ENCODE data around the gene FN1. TPM values are rescaled to one million over a fixed set of nuclear protein-coding genes. Genes with fewer than 3 reads are reported as not detected.

FN1 gene
- 100 to 1,000 TPM in 1 of 2 donors, 10 to 100 TPM in 1; 48.8 to 154 TPM for polyA plus RNA-seq

- Histone ChIP-seq H3K9me3 (ENCODE audit: control insufficient read depth in 2 of 2, insufficient read depth in 1 of 2, low read depth in 1 of 2, low read length in 1 of 2) (no peaks in the 10 kb centered on the region), H3K4me1 (ENCODE audit: control insufficient read depth in 2 of 2, insufficient read depth in 2 of 2, low read length in 1 of 2) (peaks cover 0 to 6% of the 10 kb centered on the region in 2 donors)
- WGBS, 2 donors, result 0 to 1% methylated on average over 29 to 54 of the region's 54 CpGs
Measured at GRCh38 chr2:215435870-215436704, at the start of gene FN1. Gene FN1 (minus strand): TSS chr2:215436068. CDS start chr2:215435802, 266 bp downstream.

GRCh38 chr2:215485032-215485431 lies 49.2 kb upstream of the FN1 start:
- Histone ChIP-seq H3K27ac (ENCODE audit: low read depth in 2 of 2, low read length in 1 of 2) (no peak overlapping the region), H3K27me3 (ENCODE audit: control insufficient read depth in 1 of 2, insufficient read depth in 2 of 2, low read length in 2 of 2) (no peaks in the 10 kb centered on the region), H3K36me3 (ENCODE audit: control insufficient read depth in 2 of 2, insufficient read depth in 2 of 2, low read length in 1 of 2) (no peaks in the 10 kb centered on the region), H3K4me1 (ENCODE audit: control insufficient read depth in 2 of 2, insufficient read depth in 2 of 2, low read length in 1 of 2) (no peaks in the 10 kb centered on the region), H3K9me3 (ENCODE audit: control insufficient read depth in 2 of 2, insufficient read depth in 1 of 2, low read depth in 1 of 2, low read length in 1 of 2) (no peaks in the 10 kb centered on the region), H3K4me3 (ENCODE audit: low read depth in 1 of 2, low read length in 2 of 2) (no peak overlapping the region)

More at GRCh38 chr2:215435870-215436704, at the start of gene FN1:
- Histone ChIP-seq H3K36me3 (ENCODE audit: control insufficient read depth in 2 of 2, insufficient read depth in 2 of 2, low read length in 1 of 2) (no peaks in the 10 kb centered on the region), H3K4me3 (ENCODE audit: low read depth in 1 of 2, low read length in 2 of 2) (peak within 1 kb of the TSS; percentile 47 to 51), H3K27ac (ENCODE audit: low read depth in 2 of 2, low read length in 1 of 2) (peak within 1 kb of the TSS; percentile 79 to 93), H3K27me3 (ENCODE audit: control insufficient read depth in 1 of 2, insufficient read depth in 2 of 2, low read length in 2 of 2) (no peaks in the 10 kb centered on the region)

GRCh38 chr2:215484570-215484969 lies 48.7 kb upstream of the FN1 start:
- Histone ChIP-seq H3K4me1 (ENCODE audit: control insufficient read depth in 2 of 2, insufficient read depth in 2 of 2, low read length in 1 of 2) (no peaks in the 10 kb centered on the region), H3K27me3 (ENCODE audit: control insufficient read depth in 1 of 2, insufficient read depth in 2 of 2, low read length in 2 of 2) (no peaks in the 10 kb centered on the region), H3K27ac (ENCODE audit: low read depth in 2 of 2, low read length in 1 of 2) (no peak overlapping the region), H3K4me3 (ENCODE audit: low read depth in 1 of 2, low read length in 2 of 2) (no peak overlapping the region), H3K36me3 (ENCODE audit: control insufficient read depth in 2 of 2, insufficient read depth in 2 of 2, low read length in 1 of 2) (no peaks in the 10 kb centered on the region), H3K9me3 (ENCODE audit: control insufficient read depth in 2 of 2, insufficient read depth in 1 of 2, low read depth in 1 of 2, low read length in 1 of 2) (no peaks in the 10 kb centered on the region)
- 83 to 85% methylated on average over 2 of the region's 2 CpGs for WGBS, 2 donors

GRCh38 chr2:215483431-215483830 lies 47.6 kb upstream of the FN1 start:
- Histone ChIP-seq H3K4me3 (ENCODE audit: low read depth in 1 of 2, low read length in 2 of 2) (no peak overlapping the region), H3K9me3 (ENCODE audit: control insufficient read depth in 2 of 2, insufficient read depth in 1 of 2, low read depth in 1 of 2, low read length in 1 of 2) (no peaks in the 10 kb centered on the region), H3K36me3 (ENCODE audit: control insufficient read depth in 2 of 2, insufficient read depth in 2 of 2, low read length in 1 of 2) (no peaks in the 10 kb centered on the region), H3K27me3 (ENCODE audit: control insufficient read depth in 1 of 2, insufficient read depth in 2 of 2, low read length in 2 of 2) (no peaks in the 10 kb centered on the region), H3K27ac (ENCODE audit: low read depth in 2 of 2, low read length in 1 of 2) (no peak overlapping the region), H3K4me1 (ENCODE audit: control insufficient read depth in 2 of 2, insufficient read depth in 2 of 2, low read length in 1 of 2) (no peaks in the 10 kb centered on the region)
- 80 to 83% methylated on average over 3 of the region's 3 CpGs for WGBS, 2 donors

GRCh38 chr2:215479536-215480240 lies 43.8 kb upstream of the FN1 start:
- Histone ChIP-seq H3K4me3 (ENCODE audit: low read depth in 1 of 2, low read length in 2 of 2) (no peak overlapping the region), H3K36me3 (ENCODE audit: control insufficient read depth in 2 of 2, insufficient read depth in 2 of 2, low read length in 1 of 2) (no peaks in the 10 kb centered on the region), H3K27ac (ENCODE audit: low read depth in 2 of 2, low read length in 1 of 2) (no peak overlapping the region), H3K4me1 (ENCODE audit: control insufficient read depth in 2 of 2, insufficient read depth in 2 of 2, low read length in 1 of 2) (no peaks in the 10 kb centered on the region), H3K9me3 (ENCODE audit: control insufficient read depth in 2 of 2, insufficient read depth in 1 of 2, low read depth in 1 of 2, low read length in 1 of 2) (no peaks in the 10 kb centered on the region), H3K27me3 (ENCODE audit: control insufficient read depth in 1 of 2, insufficient read depth in 2 of 2, low read length in 2 of 2) (no peaks in the 10 kb centered on the region)
- 61 to 68% methylated on average over 6 of the region's 6 CpGs for WGBS, 2 donors

- Histone ChIP-seq H3K36me3 (ENCODE audit: control insufficient read depth in 2 of 2, insufficient read depth in 2 of 2, low read length in 1 of 2) (no peaks in the 10 kb centered on the region), H3K27me3 (ENCODE audit: control insufficient read depth in 1 of 2, insufficient read depth in 2 of 2, low read length in 2 of 2) (no peaks in the 10 kb centered on the region), H3K4me3 (ENCODE audit: low read depth in 1 of 2, low read length in 2 of 2) (no peak overlapping the region), H3K9me3 (ENCODE audit: control insufficient read depth in 2 of 2, insufficient read depth in 1 of 2, low read depth in 1 of 2, low read length in 1 of 2) (no peaks in the 10 kb centered on the region), H3K4me1 (ENCODE audit: control insufficient read depth in 2 of 2, insufficient read depth in 2 of 2, low read length in 1 of 2) (no peaks in the 10 kb centered on the region), H3K27ac (ENCODE audit: low read depth in 2 of 2, low read length in 1 of 2) (no peak overlapping the region)
- WGBS, 2 donors, result 74 to 76% methylated on average over 2 of the region's 2 CpGs
Measured at GRCh38 chr2:215479121-215479520, 43.3 kb upstream of the FN1 start.

- no peak overlapping the region for H3K27ac ChIP-seq (ENCODE audit: low read depth in 2 of 2, low read length in 1 of 2)
- H3K36me3 ChIP-seq (ENCODE audit: control insufficient read depth in 2 of 2, insufficient read depth in 2 of 2, low read length in 1 of 2), result no peaks in the 10 kb centered on the region
- 75 to 82% methylated on average over 2 of the region's 2 CpGs for WGBS, 2 donors
- no peaks in the 10 kb centered on the region for H3K4me1 ChIP-seq (ENCODE audit: control insufficient read depth in 2 of 2, insufficient read depth in 2 of 2, low read length in 1 of 2)
- H3K9me3 ChIP-seq (ENCODE audit: control insufficient read depth in 2 of 2, insufficient read depth in 1 of 2, low read depth in 1 of 2, low read length in 1 of 2), result no peaks in the 10 kb centered on the region
- no peak overlapping the region for H3K4me3 ChIP-seq (ENCODE audit: low read depth in 1 of 2, low read length in 2 of 2)
- no peaks in the 10 kb centered on the region for H3K27me3 ChIP-seq (ENCODE audit: control insufficient read depth in 1 of 2, insufficient read depth in 2 of 2, low read length in 2 of 2)
Measured at GRCh38 chr2:215476424-215476823, 40.6 kb upstream of the FN1 start.

GRCh38 chr2:215466097-215466909 lies 30.4 kb upstream of the FN1 start:
- Histone ChIP-seq H3K9me3 (ENCODE audit: control insufficient read depth in 2 of 2, insufficient read depth in 1 of 2, low read depth in 1 of 2, low read length in 1 of 2) (no peaks in the 10 kb centered on the region), H3K36me3 (ENCODE audit: control insufficient read depth in 2 of 2, insufficient read depth in 2 of 2, low read length in 1 of 2) (no peaks in the 10 kb centered on the region), H3K27me3 (ENCODE audit: control insufficient read depth in 1 of 2, insufficient read depth in 2 of 2, low read length in 2 of 2) (no peaks in the 10 kb centered on the region), H3K27ac (ENCODE audit: low read depth in 2 of 2, low read length in 1 of 2) (no peak overlapping the region), H3K4me3 (ENCODE audit: low read depth in 1 of 2, low read length in 2 of 2) (no peak overlapping the region), H3K4me1 (ENCODE audit: control insufficient read depth in 2 of 2, insufficient read depth in 2 of 2, low read length in 1 of 2) (no peaks in the 10 kb centered on the region)
- 70 to 75% methylated on average over 3 of the region's 3 CpGs for WGBS, 2 donors

- no peaks in the 10 kb centered on the region for H3K27me3 ChIP-seq (ENCODE audit: control insufficient read depth in 1 of 2, insufficient read depth in 2 of 2, low read length in 2 of 2)
- 64 to 66% methylated on average over 2 of the region's 2 CpGs for WGBS, 2 donors
Measured at GRCh38 chr2:215465256-215465655, 29.4 kb upstream of the FN1 start.

More at GRCh38 chr2:215465256-215465655, 29.4 kb upstream of the FN1 start:
- H3K4me3 ChIP-seq (ENCODE audit: low read depth in 1 of 2, low read length in 2 of 2), result no peak overlapping the region
- H3K27ac ChIP-seq (ENCODE audit: low read depth in 2 of 2, low read length in 1 of 2), result no peak overlapping the region
- no peaks in the 10 kb centered on the region for H3K9me3 ChIP-seq (ENCODE audit: control insufficient read depth in 2 of 2, insufficient read depth in 1 of 2, low read depth in 1 of 2, low read length in 1 of 2)
- no peaks in the 10 kb centered on the region for H3K4me1 ChIP-seq (ENCODE audit: control insufficient read depth in 2 of 2, insufficient read depth in 2 of 2, low read length in 1 of 2)
- H3K36me3 ChIP-seq (ENCODE audit: control insufficient read depth in 2 of 2, insufficient read depth in 2 of 2, low read length in 1 of 2), result no peaks in the 10 kb centered on the region

All from esophagus (tissue), 2 donors.